K562 (cell line): ENCODE data around the gene CSTB.

Experiments used
- ARID2 ChIP-seq: fragments of 450-650 bp; IDR thresholded peaks from 2 replicates; pipeline ENCODE4 v1.6.1; 2017; ENCODE audit warnings: antibody characterized with exemption, mild to moderate bottlenecking
- E2F6 ChIP-seq, 2 experiments: IDR thresholded peaks; 2 replicates each; pipeline ENCODE4 v1.6.1; 2011; ENCODE audit warnings: borderline replicate concordance in 1 of 2, control low read depth in 1 of 2, low read depth in 1 of 2, low read length in 1 of 2, mild to moderate bottlenecking in 1 of 2, mixed read lengths in 1 of 2, moderate library complexity in 1 of 2; ENCODE audit not compliant: insufficient read depth in 1 of 2, insufficient read length in 1 of 2, poor library complexity in 1 of 2, severe bottlenecking in 1 of 2; ENCODE audit errors: extremely low read depth in 1 of 2
- EZH2 ChIP-seq: IDR thresholded peaks from 2 replicates; pipeline ENCODE4 v1.6.1; 2012; ENCODE audit warnings: low read depth, mild to moderate bottlenecking, inconsistent platforms, low read length, borderline replicate concordance
- KAT7 ChIP-seq: sonication (generic); formaldehyde crosslinking; IDR thresholded peaks from 2 replicates; pipeline ENCODE4 v1.8.0; 2022; ENCODE audit warnings: missing genetic modification reagents, mild to moderate bottlenecking, borderline replicate concordance
- POLR2A ChIP-seq: fragments of 450-650 bp; conservative IDR thresholded peaks from 2 replicates; pipeline ENCODE4 v1.6.1; 2016
- ZNF239 ChIP-seq: fragments of 250-450 bp; sonication (Bioruptor Pico); IDR thresholded peaks from 2 replicates; pipeline ENCODE4 v1.4.0; 2020; ENCODE audit warnings: mild to moderate bottlenecking

DNA sequence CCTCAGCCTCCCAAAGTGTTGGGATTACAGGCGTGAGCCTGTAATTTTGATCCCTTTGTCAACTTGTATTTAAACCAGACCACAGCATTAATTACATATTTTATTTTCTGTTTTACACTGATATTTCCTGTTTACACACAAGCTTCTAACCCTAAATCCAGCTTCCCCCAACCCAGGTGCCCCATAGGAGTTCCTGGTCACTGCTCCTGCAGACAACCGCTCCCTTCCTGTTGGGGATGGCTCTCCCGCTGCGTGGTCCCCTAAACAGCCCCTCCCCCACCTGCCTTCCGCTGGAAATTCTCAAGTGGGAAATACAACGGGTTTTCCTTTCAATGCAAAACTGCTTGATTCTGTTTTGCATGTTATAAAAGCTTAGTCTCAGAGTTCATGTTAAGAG is 3.7 kb downstream of the CSTB start:
- no peak for TF ChIP-seq POLR2A
- no peak for TF ChIP-seq E2F6 (IDR thresholded peaks at IDR 0.05; ENCODE audit: borderline replicate concordance in 1 of 2, extremely low read depth in 1 of 2, insufficient read depth in 1 of 2, insufficient read length in 1 of 2, low read depth in 1 of 2, low read length in 1 of 2, poor library complexity in 1 of 2, severe bottlenecking in 1 of 2)
- no peak for TF ChIP-seq ARID2
- TF ChIP-seq KAT7 (CRISPR knock-in tag): no peak
- no peak for TF ChIP-seq EZH2
- TF ChIP-seq ZNF239 (CRISPR knock-in tag): no peak
